GM19452 (cell line): Measurements from ENCODE around the gene IKZF2.

Experiments used
- ATAC-seq: cut with Tn5 transposase; IDR thresholded peaks from one replicate; pipeline ENCODE4 v1.9.1; 2021; ENCODE audit not compliant: unreplicated experiment

IKZF2 gene

DNA sequence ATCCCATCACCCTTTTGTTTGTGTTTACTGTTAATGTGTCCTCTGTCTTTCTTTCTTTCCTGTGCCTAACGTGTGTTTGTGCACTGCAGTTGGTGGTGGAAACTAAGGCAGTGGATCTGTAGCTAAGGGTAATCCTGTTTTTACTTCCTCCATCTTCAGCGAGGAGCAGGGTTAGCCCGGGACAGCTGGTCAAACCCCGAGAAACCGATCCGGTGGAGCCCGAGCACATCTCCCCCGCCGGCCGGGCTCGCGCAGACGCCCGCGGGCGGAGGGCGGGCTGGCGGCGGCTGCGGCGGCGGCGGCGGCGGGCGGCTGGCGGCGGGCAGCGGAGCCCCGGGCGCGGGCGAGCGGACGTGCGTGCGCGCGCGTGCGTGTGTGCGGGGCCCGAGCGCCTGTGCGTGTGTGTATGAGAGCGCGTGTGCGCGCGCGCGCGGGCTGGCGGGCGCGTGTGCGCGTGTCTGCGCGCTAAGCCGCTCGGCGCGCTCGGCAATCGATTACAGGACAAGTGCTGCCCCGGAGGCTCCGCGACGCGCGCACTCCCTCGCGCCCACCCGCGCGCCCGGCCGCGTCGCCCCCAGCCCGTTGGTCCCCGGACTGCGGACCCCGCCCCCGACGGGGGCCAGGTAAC is at the start of gene IKZF2:
Gene IKZF2 (minus strand): TSS at position 176 of the 628 bp plus-strand sequence. CDS start 2,983 bp downstream, outside the sequence.
- peak; percentile 61 for ATAC-seq

DNA sequence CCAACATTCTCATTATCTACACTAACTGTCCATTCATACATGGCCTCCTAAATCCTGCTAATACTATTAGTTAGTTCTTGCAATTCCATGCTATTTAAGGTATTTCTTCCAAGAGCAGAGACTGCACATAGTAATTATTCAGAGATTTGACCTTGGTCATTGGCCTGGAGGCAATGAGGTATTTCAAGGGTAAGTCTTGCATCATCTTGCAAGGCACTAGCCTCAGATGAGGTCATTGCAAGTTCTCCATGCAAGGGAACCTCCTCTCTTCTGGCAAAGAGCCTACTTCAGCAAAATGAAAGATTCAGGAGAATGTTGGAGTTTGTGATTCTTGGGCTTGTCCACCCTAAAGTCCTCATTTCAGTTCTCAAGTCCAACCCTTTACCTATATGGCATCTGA is 48.5 kb upstream of the IKZF2 start:
- no peak for ATAC-seq

DNA sequence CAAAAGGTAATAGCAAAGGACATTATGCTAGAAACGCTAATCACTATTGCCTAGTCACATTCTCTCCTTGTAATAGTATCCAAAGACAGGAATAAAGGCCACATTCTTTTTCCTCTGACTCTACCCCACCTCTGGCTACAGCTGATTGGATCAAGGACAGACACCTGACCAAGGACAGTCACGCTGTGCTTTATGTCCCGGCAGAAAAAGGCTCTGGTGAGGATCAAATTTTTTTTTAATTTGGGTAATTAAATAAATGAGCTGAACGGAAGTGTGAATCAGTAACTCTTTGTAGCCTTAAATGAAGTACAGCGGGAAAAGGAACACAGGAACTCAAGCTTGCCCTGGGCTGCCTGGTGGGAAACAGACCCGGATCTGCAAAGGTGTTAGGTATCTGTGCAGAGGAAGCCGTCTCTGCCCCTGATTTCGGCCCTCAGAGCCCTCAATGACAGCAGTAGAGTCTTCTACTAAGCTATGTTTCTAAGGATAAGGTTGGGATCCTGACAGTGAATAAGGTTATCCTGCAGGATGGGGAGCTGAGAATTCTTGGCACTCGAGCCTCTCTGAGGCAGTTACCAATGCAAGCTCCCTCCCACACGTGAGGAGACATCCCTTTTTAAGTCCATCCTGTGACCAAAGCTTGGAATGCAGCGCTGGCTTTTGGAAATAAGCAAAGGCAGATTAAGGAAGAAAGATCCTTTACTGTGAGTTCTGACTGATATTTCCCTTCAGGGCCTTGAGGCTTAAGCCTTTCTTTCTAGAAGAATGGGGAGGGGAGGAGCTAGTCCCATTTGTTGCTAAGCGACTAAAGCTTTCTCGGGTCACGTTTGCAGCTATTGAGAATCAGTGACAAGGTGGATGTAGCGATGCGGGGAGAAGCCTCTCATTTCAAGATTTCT is 37.8 kb upstream of the IKZF2 start:
- ATAC-seq: no peak

DNA sequence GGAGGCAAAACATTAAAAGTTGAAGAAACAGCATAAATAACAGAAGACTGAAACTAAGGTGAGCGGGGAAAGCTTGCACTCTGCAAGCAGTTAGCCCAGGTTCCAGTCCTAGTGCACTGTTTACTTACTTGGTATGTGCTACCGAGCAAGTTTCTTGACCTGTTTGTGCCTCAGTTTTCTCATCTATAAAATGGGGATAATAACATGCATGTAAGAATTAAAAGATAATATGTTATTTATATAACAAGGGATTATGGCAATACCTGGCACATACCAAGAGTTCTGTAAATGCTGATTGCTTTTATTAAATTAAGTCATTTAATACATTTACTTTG is 37.1 kb upstream of the IKZF2 start:
- ATAC-seq: no peak

DNA sequence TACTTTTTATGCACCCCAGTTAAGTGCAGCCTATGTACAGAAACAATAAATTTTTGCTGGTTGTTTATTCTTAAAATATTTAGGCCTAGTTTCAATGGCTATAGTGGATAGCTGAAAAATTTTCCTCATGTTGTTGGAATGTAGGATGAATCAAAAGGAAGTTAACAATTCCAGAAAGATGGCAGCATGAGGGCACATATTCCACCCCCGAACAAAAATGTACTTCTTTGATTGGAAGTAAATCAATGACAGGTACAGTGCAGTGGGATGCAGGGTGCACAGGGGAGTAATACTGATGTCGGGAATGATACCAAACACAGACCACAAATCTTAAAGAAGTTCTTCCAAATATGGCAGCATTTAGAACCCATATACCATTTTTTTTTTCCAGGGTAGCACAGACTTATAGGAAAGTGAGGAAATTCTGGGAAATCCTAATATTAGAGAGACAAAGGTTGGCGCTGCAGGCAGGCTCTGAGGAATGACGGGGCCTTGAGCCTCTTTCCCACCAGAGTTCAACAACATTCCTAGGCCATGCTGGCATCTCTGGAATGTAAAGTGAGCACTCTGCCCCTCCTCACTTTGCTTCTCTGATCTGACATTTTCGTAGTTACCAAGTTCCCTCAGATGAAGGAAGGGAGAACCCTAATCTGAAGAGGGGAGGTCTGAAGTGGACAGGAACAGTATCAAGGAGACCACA is 36.6 kb upstream of the IKZF2 start:
- ATAC-seq: no peak

DNA sequence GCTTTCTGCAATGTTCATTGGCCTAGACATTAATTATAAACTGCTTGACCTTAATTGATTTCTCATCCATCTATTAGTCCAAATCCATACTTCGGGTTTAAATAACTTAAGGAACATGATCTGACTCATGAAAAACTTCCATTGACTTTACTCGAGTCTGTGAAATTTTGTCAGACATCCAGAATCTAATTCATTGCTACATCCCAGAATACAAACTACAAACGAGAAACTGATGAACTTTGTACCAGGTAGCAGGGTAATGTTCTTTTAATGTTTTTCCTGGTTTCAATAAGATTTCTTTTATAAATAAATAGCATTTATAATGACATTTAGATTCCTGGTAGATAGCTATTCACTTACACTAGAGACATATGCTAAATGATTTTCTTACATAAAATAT is 36.0 kb upstream of the IKZF2 start:
- no peak for ATAC-seq

DNA sequence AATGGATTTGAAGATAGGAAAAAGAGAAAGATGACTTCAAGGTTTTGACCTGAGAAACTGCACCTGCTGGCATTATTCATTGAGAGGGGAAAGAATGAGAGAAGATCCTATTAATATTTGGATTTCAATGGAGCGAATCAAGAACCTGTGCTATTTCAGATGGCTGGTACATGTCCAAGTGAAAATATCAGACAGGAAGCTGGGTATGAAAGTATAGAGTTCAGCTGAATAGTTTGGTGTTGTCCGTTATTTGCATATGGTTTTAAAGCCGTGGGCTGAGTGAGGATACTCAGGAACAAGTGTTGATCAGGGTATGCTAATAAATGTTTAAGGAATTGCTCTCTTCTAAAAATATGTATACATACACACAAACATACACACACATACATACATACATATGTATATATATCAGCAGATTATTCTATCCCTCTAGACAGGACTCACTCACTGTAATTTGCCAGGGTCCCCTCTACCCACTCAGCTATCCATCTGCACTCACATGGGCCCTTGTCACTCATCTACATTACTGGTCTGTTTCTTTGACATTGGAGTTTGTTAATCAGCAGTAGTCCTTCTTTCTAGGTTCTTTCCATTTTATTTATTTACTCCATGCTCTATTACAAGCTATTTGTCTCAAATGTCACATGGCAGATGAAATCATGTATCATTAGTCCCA is 33.9 kb upstream of the IKZF2 start:
- peak; percentile 98 for ATAC-seq

DNA sequence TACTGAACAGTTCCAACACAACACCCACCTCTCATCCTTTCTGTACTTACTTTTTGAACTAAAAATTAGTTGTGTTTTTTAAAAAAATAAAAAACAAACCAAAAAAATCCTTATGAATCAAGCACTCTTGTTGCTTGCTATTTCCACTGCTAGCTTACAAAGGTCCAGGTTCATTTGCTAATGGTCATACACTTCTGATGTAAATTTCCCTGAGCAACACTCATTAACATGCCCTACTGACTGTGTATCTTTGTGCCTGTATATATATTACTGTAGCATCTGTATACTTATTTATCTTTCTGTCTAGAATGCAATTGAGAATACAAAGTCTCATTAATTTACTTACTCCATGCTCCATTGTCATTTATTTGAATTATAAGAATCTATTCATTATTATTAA is 30.3 kb upstream of the IKZF2 start:
- ATAC-seq: no peak

DNA sequence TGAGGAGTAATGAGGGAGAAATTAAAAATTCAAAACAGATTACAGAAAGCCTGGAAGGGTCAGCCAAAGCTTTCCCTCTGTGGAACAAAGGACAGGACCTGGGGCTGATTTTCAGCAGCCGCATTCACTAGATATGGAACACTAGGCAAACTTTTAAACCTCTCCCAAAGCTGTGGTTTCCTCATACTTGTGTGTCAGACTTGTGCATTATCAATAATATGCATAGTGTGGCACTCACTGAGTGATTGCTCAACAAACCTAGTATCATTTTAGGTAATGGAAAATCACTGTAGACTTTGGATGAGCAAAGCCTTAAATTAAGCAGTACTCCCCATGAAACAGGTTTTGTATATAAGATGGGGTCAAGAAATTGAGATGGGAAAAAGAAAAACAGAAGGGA is 26.3 kb upstream of the IKZF2 start:
- ATAC-seq: no peak

DNA sequence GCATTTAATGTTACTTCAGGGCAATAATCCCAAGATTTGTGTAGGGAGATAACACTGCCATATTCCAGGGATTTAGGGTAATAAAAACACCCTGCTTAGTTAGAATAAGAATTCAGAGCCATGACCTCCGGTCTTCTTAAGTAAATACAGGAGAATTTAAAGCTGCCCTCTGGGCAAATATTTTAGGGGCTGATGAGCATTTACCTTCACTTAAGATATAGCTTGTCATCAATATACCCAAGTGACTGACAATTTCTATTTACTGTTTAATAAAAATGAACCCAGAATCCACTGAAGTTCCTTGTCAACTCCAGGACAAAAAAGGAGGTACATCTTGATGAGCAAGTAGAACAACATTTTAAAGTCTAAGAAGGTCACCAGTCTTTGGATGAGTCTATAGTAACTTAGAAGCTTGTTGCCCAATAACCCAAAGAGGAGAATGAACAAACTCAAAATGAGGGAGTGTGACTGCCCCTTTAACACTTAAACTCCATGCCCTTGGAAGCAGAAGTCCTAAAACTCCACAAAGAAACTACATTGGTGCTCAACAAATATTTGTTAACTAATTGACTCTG is 24.3 kb upstream of the IKZF2 start:
- ATAC-seq: no peak

DNA sequence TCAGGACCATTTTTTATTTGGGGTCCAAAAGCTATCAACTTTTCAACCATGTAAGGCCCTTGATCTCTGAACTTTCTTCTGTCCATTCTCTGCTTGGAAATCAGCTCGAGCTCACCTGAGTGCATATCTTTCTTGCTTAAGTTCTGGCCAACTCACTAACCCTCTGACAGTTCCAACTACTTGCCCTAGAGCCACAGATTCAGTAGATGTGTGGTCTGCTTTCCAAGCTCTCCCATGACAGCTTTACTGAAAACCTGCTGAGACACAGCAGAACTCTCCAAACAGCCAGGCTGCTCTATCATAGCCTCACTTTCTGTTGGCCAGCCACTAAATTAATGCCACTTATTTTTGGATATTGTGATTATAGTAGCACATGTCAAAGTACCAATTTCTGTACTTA is 21.2 kb upstream of the IKZF2 start:
- no peak for ATAC-seq

DNA sequence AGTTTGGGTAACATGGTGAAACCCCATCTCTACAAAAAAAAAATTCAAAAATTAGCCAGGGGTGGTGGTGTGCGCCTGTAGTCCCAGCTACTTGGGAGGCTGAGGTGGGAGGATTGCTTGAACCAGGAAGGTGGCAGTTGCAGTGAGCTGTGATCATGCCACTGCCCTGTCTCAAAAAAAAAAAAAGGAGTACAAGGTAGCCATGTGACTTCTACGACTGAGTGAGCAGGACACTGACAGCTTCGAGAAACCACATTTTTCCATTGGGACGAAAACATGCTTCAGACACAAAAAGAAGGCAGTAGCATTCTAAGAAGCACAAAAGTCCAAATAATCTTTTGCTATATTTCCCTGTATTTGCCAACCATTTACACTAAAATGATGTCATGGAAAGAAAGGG is 19.7 kb upstream of the IKZF2 start:
- no peak for ATAC-seq

DNA sequence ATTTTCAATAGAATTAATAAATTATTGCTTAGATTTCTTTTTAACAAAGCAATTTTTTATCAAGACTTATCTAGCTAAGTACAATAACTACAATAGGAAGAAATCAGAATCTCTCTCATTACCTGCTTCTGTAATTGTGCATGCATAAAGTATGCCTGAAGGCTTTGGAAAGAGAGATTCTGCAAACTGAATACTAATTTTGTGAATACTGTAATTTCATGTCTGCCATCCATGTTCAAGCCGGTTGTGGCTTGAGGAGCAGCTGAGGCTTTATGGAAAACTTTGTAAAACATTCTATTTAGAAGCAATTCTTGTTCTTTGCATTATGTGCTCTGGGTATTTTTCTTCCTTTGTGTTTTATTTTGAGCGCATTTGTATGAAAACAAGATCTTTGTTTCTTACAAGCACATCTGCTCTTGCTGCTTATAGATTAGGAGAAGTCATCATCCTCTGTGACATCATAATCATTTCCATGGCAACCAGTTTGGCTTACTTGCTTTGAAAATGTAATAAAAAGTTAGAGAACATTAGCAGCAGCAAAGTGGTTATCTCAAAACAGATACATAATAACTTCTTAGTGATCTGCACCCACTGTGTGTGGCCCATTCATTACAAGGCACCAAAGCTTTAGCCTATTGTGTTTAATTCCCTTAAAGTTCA is 16.0 kb upstream of the IKZF2 start:
- no peak for ATAC-seq

DNA sequence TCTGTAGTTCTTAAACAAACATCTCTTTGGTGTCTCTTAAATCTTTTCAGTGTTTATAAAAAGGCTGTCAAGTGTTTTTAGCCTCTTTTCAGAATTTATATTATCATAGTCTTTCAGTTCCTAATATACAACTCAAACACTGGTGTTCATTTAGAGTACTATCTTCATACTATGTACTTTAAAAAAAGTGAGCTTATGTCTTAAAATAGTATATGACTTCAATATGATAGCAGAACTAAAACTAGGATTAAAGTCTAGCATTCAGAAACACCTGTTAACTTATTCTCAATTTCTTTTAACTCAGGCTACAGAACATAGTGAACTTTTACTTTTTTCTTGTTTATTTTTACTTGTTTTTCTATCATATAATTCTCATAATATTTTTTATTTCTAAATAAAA is 14.7 kb upstream of the IKZF2 start:
- peak; percentile 96 for ATAC-seq

DNA sequence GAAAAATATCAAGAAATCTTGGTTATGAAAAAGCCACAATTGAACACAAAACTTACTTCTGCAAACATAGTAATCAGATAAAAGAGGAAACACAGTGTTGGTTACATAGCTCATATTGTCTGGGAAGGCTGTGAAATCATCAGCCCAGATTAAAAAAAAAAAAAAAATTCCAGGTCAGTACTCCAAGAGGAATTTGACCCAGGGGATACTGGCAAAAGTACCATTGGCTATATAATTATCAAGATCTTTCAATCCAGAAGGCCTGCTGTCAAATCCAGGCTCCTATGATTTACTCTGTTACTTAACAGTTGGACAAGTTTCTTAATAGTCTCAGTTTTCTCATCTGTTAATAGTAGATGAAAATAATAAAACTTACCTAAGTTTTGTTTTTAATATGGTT is 12.9 kb upstream of the IKZF2 start:
- ATAC-seq: no peak

DNA sequence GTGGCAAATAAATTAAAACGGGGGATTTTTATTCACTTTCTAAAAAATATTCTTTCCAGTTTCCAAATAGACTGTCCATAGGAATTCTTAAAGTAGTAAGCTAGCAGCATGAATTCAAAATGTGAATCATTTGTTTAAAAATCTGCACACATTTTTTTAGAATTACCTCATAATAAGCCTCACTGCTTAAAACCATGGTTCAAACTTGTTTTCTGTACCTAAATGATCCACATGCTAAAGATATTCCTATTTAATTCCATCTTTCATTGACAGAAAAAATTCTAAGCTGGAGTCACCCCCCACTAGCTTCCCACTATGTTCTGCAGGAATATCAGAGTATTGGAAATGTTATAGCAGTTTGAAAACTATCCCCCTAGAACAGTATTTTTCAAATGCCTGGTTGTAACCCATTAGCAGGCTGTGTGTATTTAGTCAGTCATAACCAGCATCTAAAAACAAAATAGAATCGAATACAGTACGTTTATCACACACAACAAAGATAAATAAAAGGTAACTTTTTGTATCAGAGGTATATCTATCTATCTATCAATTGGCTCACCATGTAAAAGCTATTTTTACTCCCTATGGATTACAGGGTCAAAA is 11.2 kb upstream of the IKZF2 start:
- ATAC-seq: no peak

DNA sequence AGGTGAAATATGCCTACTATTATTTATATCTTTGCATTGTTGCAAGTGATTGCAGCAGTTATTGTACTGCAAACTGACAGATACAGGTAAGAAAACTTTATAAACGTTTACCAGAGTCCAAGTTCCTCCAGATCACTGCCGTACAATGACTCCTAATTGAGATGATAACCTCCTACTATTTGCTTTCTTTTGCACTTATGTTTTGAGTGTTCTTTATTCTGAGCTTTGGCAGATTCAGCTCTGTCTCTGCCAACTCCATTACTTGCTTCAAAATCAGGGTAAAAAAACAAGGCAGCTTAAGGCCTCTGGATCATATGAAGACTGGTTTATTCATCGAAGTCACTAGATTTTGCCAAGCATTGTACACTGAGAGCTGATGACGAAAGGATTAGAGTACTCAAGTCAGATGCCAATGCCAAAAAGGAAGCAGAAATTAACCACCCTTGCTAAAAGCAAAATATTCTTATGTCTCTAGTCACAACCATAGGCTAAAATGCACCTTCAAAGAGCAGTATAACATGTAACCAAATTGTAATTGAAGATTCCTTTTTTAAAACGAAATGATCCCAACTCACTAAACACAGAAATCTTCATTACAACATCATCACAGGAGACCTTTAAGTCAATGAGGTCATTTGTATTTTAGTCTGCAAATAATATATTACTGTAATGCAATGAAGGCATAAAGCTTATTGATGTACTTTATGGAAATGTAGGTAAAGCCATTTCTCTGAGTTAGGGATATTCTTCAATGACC is 10.5 kb upstream of the IKZF2 start:
- no peak for ATAC-seq

DNA sequence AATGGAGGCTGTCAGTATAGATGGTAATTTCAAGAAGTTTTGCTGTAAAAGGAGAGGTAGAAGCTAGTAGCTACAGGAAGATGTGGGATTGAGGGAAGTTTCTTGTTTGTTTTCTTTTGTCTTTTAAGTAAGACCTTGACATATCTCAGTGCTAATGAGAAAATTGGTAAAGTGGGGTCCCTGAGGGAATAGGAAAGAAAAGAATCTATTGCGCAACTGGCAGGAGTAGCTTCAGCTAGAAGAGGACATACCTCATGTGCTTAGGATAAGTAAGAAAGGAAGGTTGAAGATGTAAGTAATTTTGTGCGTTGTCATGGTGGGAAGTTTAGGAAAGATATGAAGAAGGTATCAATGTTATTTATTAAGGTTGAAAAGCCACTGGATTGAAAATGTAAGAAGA is 8.4 kb upstream of the IKZF2 start:
- ATAC-seq: no peak

DNA sequence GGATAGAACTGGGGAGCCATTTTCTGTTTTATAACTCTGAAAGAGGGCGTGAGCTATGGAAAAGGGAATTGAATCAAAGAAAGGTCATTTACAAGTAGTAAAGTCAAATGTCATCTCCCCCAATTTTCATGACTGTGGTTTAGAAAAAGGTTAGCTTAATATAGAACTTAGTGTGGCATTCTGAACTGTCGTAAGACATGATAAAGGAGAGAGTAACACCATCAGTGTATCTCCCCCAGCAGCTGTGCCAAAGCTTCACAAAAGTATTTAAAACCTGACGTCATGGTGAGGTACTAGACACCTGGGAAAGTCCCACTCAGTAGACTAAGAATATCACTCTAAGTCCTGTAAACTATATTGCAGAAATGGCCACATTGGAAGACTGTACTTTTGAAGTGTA is 5.8 kb upstream of the IKZF2 start:
- ATAC-seq: peak; percentile 66

DNA sequence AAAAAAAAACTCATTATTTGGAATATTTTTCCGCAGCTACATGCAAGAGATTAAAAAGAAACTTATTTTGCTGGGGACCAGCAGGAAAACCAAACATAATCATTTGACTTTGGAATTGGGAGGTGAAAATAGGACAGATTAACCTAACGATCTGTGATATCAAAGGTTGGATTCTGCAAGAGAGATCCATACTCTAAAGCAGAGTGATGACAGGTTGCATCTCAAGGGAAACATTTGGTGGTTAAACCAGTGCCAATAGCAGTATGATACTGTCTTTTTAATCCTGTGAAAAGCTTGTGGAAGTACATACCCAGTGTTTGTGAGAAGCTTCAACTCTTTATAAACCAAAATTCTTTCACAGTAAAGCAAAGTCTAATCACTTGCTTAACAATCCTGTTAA is 5.3 kb upstream of the IKZF2 start:
- ATAC-seq: no peak
